GM18502 (cell line): ENCODE data around the gene PCK2.

Experiments
- ATAC-seq: cut with Tn5 transposase; IDR thresholded peaks from one replicate; pipeline ENCODE4 v1.9.1; 2021; ENCODE audit warnings: mild to moderate bottlenecking; ENCODE audit not compliant: unreplicated experiment, poor library complexity

The PCK2 gene

DNA sequence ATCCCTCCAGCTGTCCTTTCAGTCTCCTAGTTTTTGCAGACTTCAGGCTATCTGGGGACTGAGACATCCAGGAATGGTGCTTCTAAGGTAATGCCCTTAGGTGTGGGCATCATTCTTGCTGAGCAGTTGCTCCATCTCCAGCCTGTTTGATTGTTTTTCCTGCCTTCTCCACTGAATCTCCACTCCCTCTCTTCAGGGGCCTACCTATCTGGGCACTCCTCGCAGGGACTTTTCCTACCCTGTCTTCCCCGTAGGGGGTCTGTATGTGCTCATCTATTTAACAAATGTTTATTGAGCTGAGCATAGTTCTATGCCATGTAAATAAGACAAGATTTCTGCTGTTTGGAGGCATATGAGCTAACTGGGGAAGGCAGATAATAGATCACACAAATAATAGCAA, 38.9 kb downstream of the PCK2 start:
- no peak for ATAC-seq

DNA sequence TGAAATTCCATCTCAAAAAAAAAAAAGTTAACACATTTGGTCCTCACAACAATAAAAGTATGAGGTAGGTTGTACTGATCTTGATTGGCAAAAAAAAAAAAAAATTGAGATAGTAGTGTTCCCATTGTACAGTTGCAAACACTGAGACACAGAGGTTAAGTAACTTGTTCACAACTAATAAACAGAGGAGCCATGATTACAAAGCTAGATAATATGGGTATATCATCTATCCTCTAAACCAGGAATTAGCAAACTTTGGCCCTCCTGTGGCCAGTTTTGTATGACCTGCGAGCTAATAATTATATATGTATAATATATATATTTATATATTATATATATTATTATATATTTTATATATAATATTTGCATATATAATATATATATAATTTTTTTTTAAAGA, 39.6 kb downstream of the PCK2 start:
- no peak for ATAC-seq

GRCh38 chr14:24135584-24135833, 41.4 kb downstream of the PCK2 start:
- ATAC-seq = peak; percentile 5

DNA sequence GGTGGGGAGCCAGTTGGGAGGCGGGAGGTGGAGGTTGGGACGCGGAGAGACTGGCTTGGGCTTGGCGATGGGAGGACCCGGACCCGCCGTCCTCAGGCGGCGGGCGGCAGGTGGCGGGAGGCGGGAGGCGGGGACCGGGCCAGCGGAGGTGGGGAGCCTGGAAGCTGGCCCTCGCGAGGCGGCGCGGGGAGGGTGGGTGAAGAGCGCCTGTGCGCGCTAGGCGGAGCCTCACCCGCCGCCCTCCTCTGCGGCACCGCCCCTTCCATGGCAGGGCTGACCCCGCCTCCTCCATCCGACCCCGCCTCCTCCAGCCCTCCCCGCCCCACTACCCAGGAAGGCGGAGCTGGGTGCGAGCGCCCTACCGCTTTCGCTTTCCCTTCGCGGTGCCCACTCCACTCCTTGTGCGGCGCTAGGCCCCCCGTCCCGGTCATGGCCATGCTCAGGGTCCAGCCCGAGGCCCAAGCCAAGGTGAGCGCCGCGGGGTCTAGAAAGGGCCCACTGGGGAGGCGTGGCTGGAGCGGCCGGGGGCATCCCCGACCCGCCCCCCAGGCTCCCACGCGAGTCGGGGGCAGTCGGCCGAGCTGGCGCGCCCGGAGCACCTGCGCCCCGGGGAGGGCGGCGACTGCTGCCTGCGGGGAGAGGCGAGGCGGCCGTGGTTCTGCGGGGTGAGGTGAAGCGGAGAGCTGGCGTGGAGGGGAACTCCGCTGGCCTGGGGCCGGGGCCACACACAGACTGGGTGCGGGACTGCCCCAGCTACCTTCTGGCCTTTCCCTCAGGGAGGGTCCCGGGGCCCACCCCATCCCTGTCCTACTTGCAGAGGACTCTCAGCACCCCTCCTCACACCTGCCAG, 41.9 kb downstream of the PCK2 start, which contains the start of gene PSME1:
Gene PSME1 (plus strand): TSS at position 361 of the 850 bp plus-strand sequence. CDS start 69 bp downstream, at position 430.
- ATAC-seq = peak; percentile 86

- no peak for ATAC-seq
Observed at GRCh38 chr14:24136684-24137528, 42.8 kb downstream of the PCK2 start.

- ATAC-seq = no peak
Observed at GRCh38 chr14:24137529-24138395, 43.7 kb downstream of the PCK2 start.

- no peak for ATAC-seq
Observed at GRCh38 chr14:24138396-24139271, 44.5 kb downstream of the PCK2 start.

DNA sequence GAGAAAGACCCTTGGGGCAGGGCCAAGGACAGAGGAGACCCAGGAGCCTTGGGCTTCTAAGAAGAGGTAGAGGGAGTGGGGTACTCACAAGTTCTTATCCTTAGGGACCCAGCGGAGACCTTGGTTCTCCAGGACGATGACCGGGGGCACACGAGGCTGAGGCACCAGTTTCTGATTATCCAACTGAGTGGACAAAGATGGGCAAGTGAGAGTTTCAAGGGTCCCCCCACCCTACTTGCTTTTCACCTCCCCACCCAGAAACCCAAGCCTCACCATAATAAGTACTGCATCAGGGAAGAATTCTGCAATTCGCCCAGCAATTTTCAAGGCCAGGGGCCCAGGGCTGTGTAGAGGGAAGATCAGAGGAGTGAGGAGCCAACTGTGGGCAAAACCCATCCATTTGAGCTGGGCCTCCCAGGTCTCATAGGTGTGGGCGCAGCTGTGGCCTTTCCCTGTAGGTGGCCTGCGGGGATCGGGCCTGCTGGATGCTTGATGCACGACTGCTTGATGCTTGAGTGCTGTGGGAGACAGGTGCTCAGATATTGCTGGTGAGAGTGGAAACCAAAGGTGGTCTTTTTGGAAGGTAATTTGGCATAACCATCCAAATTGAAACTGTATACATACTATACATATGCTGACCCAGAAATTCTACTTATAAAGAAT, 45.3 kb downstream of the PCK2 start:
- no peak for ATAC-seq

GRCh38 chr14:24141097-24141880, 47.2 kb downstream of the PCK2 start, which contains the start of gene EMC9:
EMC9 (minus strand) TSS chr14:24141591; CDS start chr14:24141304, 287 bp downstream.
- peak; percentile 90 for ATAC-seq

GRCh38 chr14:24143511-24143910, 49.4 kb downstream of the PCK2 start:
- ATAC-seq = no peak

DNA sequence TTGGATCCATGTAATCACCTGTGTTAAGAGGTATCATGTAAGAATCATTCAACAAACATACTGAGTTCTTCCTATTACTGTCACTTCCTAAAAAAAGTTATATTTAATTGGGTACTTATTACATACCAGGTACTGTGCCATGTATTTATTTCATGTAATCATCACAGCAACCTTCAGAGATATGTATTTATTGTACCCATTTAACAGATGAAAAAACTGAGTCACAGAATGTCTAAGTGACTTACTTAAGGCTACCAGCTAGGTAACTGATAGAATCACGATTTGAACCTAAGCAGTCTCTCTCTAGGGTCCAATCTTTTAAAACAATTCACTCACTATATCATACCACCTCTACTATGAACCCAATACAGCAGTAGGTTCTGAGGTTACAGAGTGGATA, 50.3 kb downstream of the PCK2 start:
- ATAC-seq = no peak

- ATAC-seq = no peak
Observed at GRCh38 chr14:24145219-24145618, 51.1 kb downstream of the PCK2 start.

- ATAC-seq = no peak
Observed at GRCh38 chr14:24145690-24146452, 51.8 kb downstream of the PCK2 start.

DNA sequence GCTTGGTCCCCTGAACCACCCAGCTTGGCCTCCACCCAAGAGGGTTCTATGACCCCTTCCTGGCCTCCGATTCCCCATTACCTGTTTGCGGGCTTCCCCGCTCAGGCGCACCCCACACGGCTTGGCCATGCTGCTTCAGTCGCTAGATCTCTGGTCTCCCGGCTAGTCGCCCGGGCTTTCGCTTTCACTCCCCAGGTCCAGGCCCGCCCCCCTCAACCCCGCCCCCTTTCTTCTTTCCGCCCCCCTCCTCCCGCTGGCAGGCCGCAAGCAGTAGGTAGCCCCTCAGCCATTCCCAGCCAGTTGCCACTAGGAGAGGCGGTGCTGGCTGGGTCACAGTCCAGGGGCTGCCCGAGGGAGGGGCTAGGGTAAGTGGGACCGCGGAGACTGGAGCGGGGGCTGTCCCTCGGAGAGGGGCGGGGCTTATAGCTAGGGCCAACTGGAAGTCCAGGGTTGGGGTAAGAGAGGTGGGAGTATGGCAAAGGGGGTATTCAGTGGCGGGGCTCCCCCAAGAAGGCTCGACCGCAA, 52.4 kb downstream of the PCK2 start, which contains the start of gene PSME2:
Gene PSME2 (minus strand): TSS at position 158 of the 525 bp plus-strand sequence. CDS start 29 bp downstream, at position 129.
- ATAC-seq = peak; percentile 66

DNA sequence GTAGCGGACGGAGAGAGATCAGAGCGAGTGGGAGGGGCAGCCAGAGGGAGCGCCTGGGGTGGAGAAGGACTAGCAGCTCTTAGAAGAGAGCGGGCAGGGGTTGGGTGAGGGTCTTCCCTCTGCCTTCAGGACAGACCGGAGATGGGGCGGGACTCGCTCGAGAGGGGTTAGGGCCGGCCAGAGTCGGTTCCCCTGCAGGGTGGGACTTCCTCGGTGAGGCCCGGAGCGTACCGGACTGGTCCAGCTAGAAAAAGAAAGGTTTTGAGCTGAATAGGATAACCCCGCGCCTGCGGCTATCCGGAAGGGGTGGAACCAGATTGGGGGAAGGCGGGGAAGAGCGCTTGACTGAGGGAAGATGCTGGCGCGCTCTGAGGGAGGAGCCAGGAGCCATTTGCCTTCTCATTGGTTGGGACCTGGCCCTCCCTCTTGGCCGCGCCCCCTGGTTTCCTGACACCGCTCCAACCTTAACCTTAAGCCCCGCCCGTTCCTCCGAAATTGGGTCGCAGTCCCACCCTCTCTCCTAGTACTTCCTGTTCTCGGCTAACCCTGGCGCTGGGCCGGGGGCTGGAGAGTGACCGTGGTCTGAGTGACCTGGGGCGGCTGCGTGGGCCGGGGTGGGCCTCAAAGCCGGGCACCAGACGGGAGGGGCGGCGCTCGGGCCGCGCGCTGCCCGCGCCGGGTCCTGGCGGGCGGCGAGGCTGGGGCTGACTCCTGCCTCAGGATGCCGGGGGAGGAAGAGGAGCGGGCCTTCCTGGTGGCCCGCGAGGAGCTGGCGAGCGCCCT, 53.1 kb downstream of the PCK2 start, which contains the start of gene RNF31:
Gene RNF31 (plus strand): TSS at position 521 of the 783 bp plus-strand sequence. CDS start 201 bp downstream, at position 722.
- peak; percentile 86 for ATAC-seq

DNA sequence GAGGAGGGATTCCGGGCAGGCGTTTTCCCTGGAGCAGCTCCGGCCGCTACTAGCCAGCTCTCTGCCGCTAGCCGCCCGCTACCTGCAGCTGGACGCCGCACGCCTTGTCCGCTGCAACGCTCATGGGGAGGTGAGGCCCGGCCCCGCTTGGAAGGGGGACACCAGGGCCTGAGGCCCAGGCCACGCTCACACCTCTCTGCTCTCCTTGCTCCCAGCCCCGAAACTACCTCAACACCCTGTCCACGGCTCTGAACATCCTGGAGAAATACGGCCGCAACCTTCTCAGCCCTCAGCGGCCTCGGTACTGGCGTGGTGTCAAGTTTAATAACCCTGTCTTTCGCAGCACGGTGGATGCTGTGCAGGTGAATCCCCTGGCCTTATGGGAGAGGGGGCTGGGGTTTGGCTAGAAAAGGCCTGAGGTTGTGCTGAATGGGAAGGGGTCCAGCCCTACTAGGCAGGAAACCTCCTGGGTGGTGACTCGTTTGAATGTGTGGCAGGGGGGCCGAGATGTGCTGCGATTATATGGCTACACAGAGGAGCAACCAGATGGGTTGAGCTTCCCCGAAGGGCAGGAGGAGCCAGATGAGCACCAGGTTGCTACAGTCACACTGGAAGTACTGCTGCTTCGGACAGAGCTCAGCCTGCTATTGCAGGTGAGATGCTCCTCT, 53.8 kb downstream of the PCK2 start:
- ATAC-seq = no peak
